IMR-90 (cell line): ENCODE measurements around the gene CAPN5. TPM values are rescaled to one million over a fixed set of nuclear protein-coding genes. Genes with fewer than 3 reads are reported as not detected.

Source experiments
- ATAC-seq: fragments of 200-7000 bp; cut with Tn5 transposase; 2 replicates; pipeline ENCODE4 v1.9.1; 2020; ENCODE audit warnings: low read depth, mild to moderate bottlenecking, moderate library complexity
- BruUV-seq: library from RNA; stranded (reverse); fragments of 400-500 nt; replicated peaks from 2 replicates; lab custom pipeline; 2021; lab: Mats Ljungman, UMichigan
- CTCF ChIA-PET: fragments of 300-600 bp; formaldehyde crosslinking; extraction: SDS; loops from one replicate; lab custom pipeline; 2021; ENCODE audit warnings: antibody characterized with exemption; lab: Yijun Ruan, JAX
- POLR2A ChIA-PET: fragments of 300-600 bp; sonication (Branson Sonifier 250); formaldehyde crosslinking; loops from one replicate; lab custom pipeline; 2022; ENCODE audit warnings: antibody characterized with exemption; ENCODE audit not compliant: unreplicated experiment; lab: Charles Lee
- DNase-seq: peaks from one replicate; pipeline ENCODE4 v3.0.0; 2013
- H2AFZ ChIP-seq: replicated peaks from 2 replicates; pipeline ENCODE3; 2013; ENCODE audit warnings: low read length, mild to moderate bottlenecking; ENCODE audit not compliant: poor library complexity
- H2AK5ac ChIP-seq: 2 replicates; pipeline ENCODE4 v1.6.1; 2013; ENCODE audit warnings: low read depth, low read length, inconsistent platforms
- H2AK9ac ChIP-seq: replicated peaks from 2 replicates; pipeline ENCODE3; 2013; ENCODE audit warnings: mild to moderate bottlenecking, low read depth, low read length, moderate library complexity; ENCODE audit not compliant: poor library complexity
- H2BK120ac ChIP-seq: 2 replicates; pipeline ENCODE4 v1.6.1; 2013; ENCODE audit warnings: low read depth, low read length, inconsistent platforms
- H2BK15ac ChIP-seq: 3 replicates; pipeline ENCODE4 v1.6.1; 2013; ENCODE audit warnings: low read depth, low read length, inconsistent platforms
- H2BK20ac ChIP-seq: 2 replicates; pipeline ENCODE4 v1.6.1; 2013; ENCODE audit warnings: low read depth, mild to moderate bottlenecking, inconsistent platforms, low read length, moderate library complexity
- H2BK5ac ChIP-seq: 2 replicates; pipeline ENCODE4 v1.6.1; 2013; ENCODE audit warnings: mild to moderate bottlenecking, low read depth, low read length, inconsistent platforms; ENCODE audit not compliant: poor library complexity, severe bottlenecking
- H3K14ac ChIP-seq: replicated peaks from 2 replicates; pipeline ENCODE4 v1.6.1; 2013; ENCODE audit warnings: low read depth, low read length, inconsistent platforms
- H3K18ac ChIP-seq: 2 replicates; pipeline ENCODE4 v1.6.1; 2013; ENCODE audit warnings: low read depth, low read length, control low read depth
- H3K23ac ChIP-seq: 2 replicates; pipeline ENCODE4 v1.6.1; 2013; ENCODE audit warnings: low read depth, low read length, inconsistent platforms
- H3K27ac ChIP-seq: 2 replicates; pipeline ENCODE4 v1.5.1; 2013; ENCODE audit warnings: mild to moderate bottlenecking, control low read depth, low read length; ENCODE audit not compliant: insufficient read depth
- H3K27me3 ChIP-seq: 2 replicates; pipeline ENCODE4 v1.6.1; 2013; ENCODE audit warnings: low read length; ENCODE audit not compliant: control insufficient read depth, insufficient read depth
- H3K36me3 ChIP-seq: 2 replicates; pipeline ENCODE4 v1.6.1; 2013; ENCODE audit warnings: low read length, mixed read lengths; ENCODE audit not compliant: control insufficient read depth, insufficient read depth
- H3K4ac ChIP-seq: 2 replicates; pipeline ENCODE4 v1.6.1; 2013; ENCODE audit warnings: low read depth, low read length, inconsistent platforms
- H3K4me1 ChIP-seq: 2 replicates; pipeline ENCODE4 v1.6.1; 2013; ENCODE audit warnings: low read length, mixed read lengths; ENCODE audit not compliant: control insufficient read depth, insufficient read depth
- H3K4me2 ChIP-seq: 2 replicates; pipeline ENCODE4 v1.6.1; 2013; ENCODE audit warnings: low read depth, mild to moderate bottlenecking, control low read depth, low read length, moderate library complexity
- H3K4me3 ChIP-seq: 2 replicates; pipeline ENCODE4 v1.5.1; 2013; ENCODE audit warnings: low read depth, mild to moderate bottlenecking, control low read depth, low read length, moderate library complexity; ENCODE audit not compliant: insufficient read depth
- H3K56ac ChIP-seq: 2 replicates; pipeline ENCODE4 v1.6.1; 2013; ENCODE audit warnings: low read length, inconsistent platforms; ENCODE audit not compliant: insufficient read depth; ENCODE audit errors: extremely low read depth
- H3K79me1 ChIP-seq, 2 experiments: 2 replicates each; pipeline ENCODE4 v1.6.1; 2013; ENCODE audit warnings: low read length in 2 of 2, inconsistent platforms in 1 of 2, low read depth in 1 of 2
- H3K9ac ChIP-seq: 2 replicates; pipeline ENCODE4 v1.6.1; 2013; ENCODE audit warnings: low read depth, low read length, control low read depth
- H3K9me1 ChIP-seq: 2 replicates; pipeline ENCODE4 v1.6.1; 2013; ENCODE audit warnings: low read length, inconsistent platforms; ENCODE audit not compliant: insufficient read depth
- H3K9me3 ChIP-seq: 2 replicates; pipeline ENCODE4 v1.6.1; 2013; ENCODE audit warnings: low read length; ENCODE audit not compliant: control insufficient read depth, insufficient read depth
- H4K20me1 ChIP-seq: 2 replicates; pipeline ENCODE4 v1.6.1; 2013; ENCODE audit warnings: low read length, inconsistent platforms; ENCODE audit not compliant: insufficient read depth
- H4K5ac ChIP-seq: 2 replicates; pipeline ENCODE4 v1.6.1; 2013; ENCODE audit warnings: mild to moderate bottlenecking, low read depth, low read length, control low read depth
- H4K8ac ChIP-seq, 2 experiments: 2 replicates each; pipeline ENCODE4 v1.6.1; 2013; ENCODE audit warnings: low read depth in 2 of 2, low read length in 2 of 2, control low read depth in 1 of 2, inconsistent platforms in 1 of 2
- H4K91ac ChIP-seq: 2 replicates; pipeline ENCODE4 v1.6.1; 2013; ENCODE audit warnings: low read depth, low read length, inconsistent platforms; ENCODE audit not compliant: insufficient read depth
- BHLHE40 ChIP-seq: fragments of 150-350 bp; IDR thresholded peaks from 2 replicates; pipeline ENCODE4 v1.6.1; 2016; ENCODE audit warnings: mild to moderate bottlenecking, low read depth, low read length
- CEBPB ChIP-seq: IDR thresholded peaks from 2 replicates; pipeline ENCODE4 v1.6.1; 2012; ENCODE audit warnings: low read depth, low read length, improper control_type of control experiment
- CHD1 ChIP-seq: IDR thresholded peaks from 2 replicates; pipeline ENCODE4 v1.6.1; 2012; ENCODE audit warnings: low read depth, low read length, improper control_type of control experiment
- CTCF ChIP-seq: conservative IDR thresholded peaks from 2 replicates; pipeline ENCODE4 v1.5.1; 2012; ENCODE audit warnings: mild to moderate bottlenecking, low read depth, low read length, improper control_type of control experiment
- FOS ChIP-seq: fragments of 150-350 bp; IDR thresholded peaks from 2 replicates; pipeline ENCODE4 v1.6.1; 2016; ENCODE audit warnings: low read depth, low read length
- MAFK ChIP-seq: IDR thresholded peaks from 2 replicates; pipeline ENCODE4 v1.6.1; 2012; ENCODE audit warnings: low read depth, low read length, improper control_type of control experiment
- MAZ ChIP-seq: IDR thresholded peaks from 2 replicates; pipeline ENCODE4 v1.6.1; 2012; ENCODE audit warnings: low read depth, mild to moderate bottlenecking, low read length, improper control_type of control experiment, moderate library complexity, borderline replicate concordance
- MXI1 ChIP-seq: IDR thresholded peaks from 2 replicates; pipeline ENCODE4 v1.6.1; 2012; ENCODE audit warnings: low read depth, mild to moderate bottlenecking, low read length, moderate library complexity, borderline replicate concordance
- NFE2L2 ChIP-seq: fragments of 150-350 bp; IDR thresholded peaks from 2 replicates; pipeline ENCODE4 v1.6.1; 2016; ENCODE audit warnings: low read depth, mild to moderate bottlenecking, low read length
- POLR2A ChIP-seq: IDR thresholded peaks from 2 replicates; pipeline ENCODE4 v1.6.1; 2012; ENCODE audit warnings: mild to moderate bottlenecking, low read depth, low read length
- RAD21 ChIP-seq: IDR thresholded peaks from 2 replicates; pipeline ENCODE4 v1.6.1; 2012; ENCODE audit warnings: low read length, improper control_type of control experiment
- RCOR1 ChIP-seq: IDR thresholded peaks from 2 replicates; pipeline ENCODE4 v1.6.1; 2012; ENCODE audit warnings: mild to moderate bottlenecking, low read length, improper control_type of control experiment; ENCODE audit not compliant: insufficient replicate concordance
- RFX5 ChIP-seq: IDR thresholded peaks from 2 replicates; pipeline ENCODE4 v1.8.0; 2012; ENCODE audit warnings: low read depth, mild to moderate bottlenecking, low read length, moderate library complexity
- SMC3 ChIP-seq: fragments of 150-350 bp; IDR thresholded peaks from 2 replicates; pipeline ENCODE4 v1.6.1; 2016; ENCODE audit warnings: low read depth, mild to moderate bottlenecking, antibody characterized with exemption, low read length, moderate library complexity
- WGBS, 2 experiments: methylation state at CpG; one replicate each; pipeline versions ENCODE4 v1.1.5 to v1.1.7; 2013; ENCODE audit warnings: missing lambda C conversion rate in 2 of 2; ENCODE audit not compliant: insufficient read length in 1 of 2; ENCODE audit errors: extremely low coverage in 2 of 2; 5-methylcytosine and 5-hydroxymethylcytosine counted together
- dilution Hi-C: fragments of 300-500 bp; cut with HindIII; formaldehyde crosslinking; loops from one replicate; pipeline ENCODE4 v1.14.3; 2018; ENCODE audit warnings: low sequenced_read_pairs; ENCODE audit not compliant: unreplicated experiment
- in situ Hi-C: fragments of 300-500 bp; cut with MboI; formaldehyde crosslinking; loops from 3 replicates; pipeline ENCODE4 v1.14.3; 2019; ENCODE audit warnings: low sequenced_read_pairs, inconsistent platforms, mixed read lengths
- intact Hi-C: fragments of 100-400 bp; cut with micrococcal nuclease; formaldehyde crosslinking; loops from 2 replicates; pipeline ENCODE4 v1.10.0; 2022
- polyA plus RNA-seq, 3 experiments: library from polyadenylated mRNA; depleted of rRNA; stranded (reverse); fragments of >200 nt; gene quantifications; 2 replicates each; pipeline ENCODE4 v1.2.3, GENCODE V29; 2012; ENCODE audit warnings: low replicate concordance in 1 of 3
- total RNA-seq: library from RNA; depleted of rRNA; stranded (reverse); fragments of >200 nt; gene quantifications from 2 replicates; pipeline ENCODE4 v1.2.3, GENCODE V29; 2012
- TF ChIP-seq, protein P1 (sequence below): fragments of 150-350 bp; IDR thresholded peaks from 2 replicates; pipeline ENCODE4 v1.6.1; 2017; ENCODE audit warnings: mild to moderate bottlenecking, antibody characterized with exemption, low read length, low read depth

CAPN5 gene
- total and polyA plus RNA-seq, 2 of the 4 experiments (the other 2 are of a cell fraction) = 8.1 to 24.0 TPM

DNA sequence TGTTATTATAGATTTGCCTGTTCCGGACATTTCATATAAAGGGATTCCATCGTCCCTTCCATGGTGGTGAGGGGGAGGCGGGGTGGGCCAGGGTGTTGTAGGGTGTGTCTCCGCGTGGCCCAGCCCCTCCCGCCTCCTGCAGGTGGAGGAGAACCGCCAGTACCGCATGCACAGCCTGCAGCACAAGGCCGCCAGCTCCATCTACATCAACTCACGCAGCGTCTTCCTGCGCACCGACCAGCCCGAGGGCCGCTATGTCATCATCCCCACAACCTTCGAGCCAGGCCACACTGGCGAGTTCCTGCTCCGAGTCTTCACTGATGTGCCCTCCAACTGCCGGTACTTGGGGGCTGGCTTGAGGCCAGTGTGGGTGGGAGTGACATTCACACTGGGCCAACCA is 53.8 kb downstream of the CAPN5 start:
- H3K4me2 ChIP-seq = no peak overlapping the region
- peaks cover 29% of the 10 kb centered on the region; the same call in 1 of the 2 replicates for H3K36me3 ChIP-seq
- no peaks in the 10 kb centered on the region for H3K79me1 ChIP-seq
- no peak overlapping the region for H4K5ac ChIP-seq
- dilution Hi-C loops (no loop called here), intact Hi-C loops (no loop called here), in situ Hi-C loops (loop anchor here (10.0 kb wide), 1 partner anchor 64 kb away; no protein-coding TSS in a partner anchor)
- DNase-seq (no peak), ATAC-seq (no peak)
- H2BK15ac ChIP-seq = no peak overlapping the region
- no peak overlapping the region for H3K4ac ChIP-seq
- H3K56ac ChIP-seq = no peak overlapping the region
- no peak overlapping the region for H3K18ac ChIP-seq
- POLR2A ChIA-PET = no interaction called here
- H4K8ac ChIP-seq = no peak overlapping the region
- no TSS peak for BruUV-seq
- TF ChIP-seq SMC3 (no peak), POLR2A (no peak), MAZ (no peak), RFX5 (no peak), RAD21 (no peak), CEBPB (no peak), NFE2L2 (no peak), RCOR1 (no peak), CTCF (no peak), MAFK (no peak), CHD1 (no peak), MXI1 (no peak), FOS (no peak), BHLHE40 (no peak)
- TF ChIP-seq, protein P1, sequence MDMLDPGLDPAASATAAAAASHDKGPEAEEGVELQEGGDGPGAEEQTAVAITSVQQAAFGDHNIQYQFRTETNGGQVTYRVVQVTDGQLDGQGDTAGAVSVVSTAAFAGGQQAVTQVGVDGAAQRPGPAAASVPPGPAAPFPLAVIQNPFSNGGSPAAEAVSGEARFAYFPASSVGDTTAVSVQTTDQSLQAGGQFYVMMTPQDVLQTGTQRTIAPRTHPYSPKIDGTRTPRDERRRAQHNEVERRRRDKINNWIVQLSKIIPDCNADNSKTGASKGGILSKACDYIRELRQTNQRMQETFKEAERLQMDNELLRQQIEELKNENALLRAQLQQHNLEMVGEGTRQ = no peak
- no peak overlapping the region for H3K14ac ChIP-seq
- no peak overlapping the region for H2BK120ac ChIP-seq
- no peaks in the 10 kb centered on the region for H4K20me1 ChIP-seq
- CTCF ChIA-PET = no interaction called here
- no peak overlapping the region for H2BK5ac ChIP-seq
- no peak overlapping the region for H2AK5ac ChIP-seq
- H3K4me1 ChIP-seq = no peaks in the 10 kb centered on the region
- H2BK20ac ChIP-seq = no peak overlapping the region
- H3K9me1 ChIP-seq = no peaks in the 10 kb centered on the region; the same call in none of the 2 replicates
- H2AK9ac ChIP-seq = no peak overlapping the region
- no peak overlapping the region for H3K27ac ChIP-seq
- no peaks in the 10 kb centered on the region for H3K9me3 ChIP-seq
- no peak overlapping the region for H3K23ac ChIP-seq
- H3K27me3 ChIP-seq = no peaks in the 10 kb centered on the region
- no peak overlapping the region for H2AFZ ChIP-seq
- no peak overlapping the region for H3K9ac ChIP-seq
- no CpG with 5 or more reads among the region's 19 CpGs for WGBS, 2 experiments
- H3K4me3 ChIP-seq = no peak overlapping the region
- no peak overlapping the region for H4K91ac ChIP-seq
